Aorta (tissue), 5 donors: Measurements from ENCODE around the gene CD34. TPM values are rescaled to one million over a fixed set of nuclear protein-coding genes. Genes with fewer than 3 reads are reported as not detected.

Source experiments
- ATAC-seq: fragments of 200-7000 bp; cut with Tn5 transposase; one replicate; pipeline ENCODE4 v1.9.1; 2022; ENCODE audit warnings: moderate library complexity; ENCODE audit not compliant: low FRiP score
- DNase-seq, 2 donors: peaks; one replicate each; pipeline ENCODE4 v3.0.0-alpha.2; 2020
- H3K27ac ChIP-seq, 2 donors: one replicate each; pipeline ENCODE4 v1.5.1; 2013; ENCODE audit warnings: low read length in 2 of 2, mild to moderate bottlenecking in 2 of 2, moderate library complexity in 2 of 2, control low read depth in 1 of 2, inconsistent platforms in 1 of 2, low read depth in 1 of 2
- H3K27me3 ChIP-seq, 2 donors: one replicate each; pipeline ENCODE4 v1.6.1; 2013; ENCODE audit warnings: control low read depth in 1 of 2, low read length in 1 of 2, mild to moderate bottlenecking in 1 of 2, moderate library complexity in 1 of 2; ENCODE audit not compliant: insufficient read depth in 2 of 2, control insufficient read depth in 1 of 2
- H3K36me3 ChIP-seq, 2 donors: one replicate each; pipeline ENCODE4 v1.6.1; 2013; ENCODE audit warnings: control low read depth in 1 of 2, low read length in 1 of 2, mild to moderate bottlenecking in 1 of 2; ENCODE audit not compliant: insufficient read depth in 2 of 2, control insufficient read depth in 1 of 2
- H3K4me1 ChIP-seq, 2 donors: one replicate each; pipeline ENCODE4 v1.6.1; 2013; ENCODE audit warnings: low read length in 2 of 2, control low read depth in 1 of 2, mild to moderate bottlenecking in 1 of 2, moderate library complexity in 1 of 2; ENCODE audit not compliant: insufficient read depth in 2 of 2, control insufficient read depth in 1 of 2
- H3K4me3 ChIP-seq, 2 donors: one replicate each; pipeline ENCODE4 v1.5.1; 2013; ENCODE audit warnings: low read length in 2 of 2, control low read depth in 1 of 2, mild to moderate bottlenecking in 1 of 2
- H3K9me3 ChIP-seq: one replicate; pipeline ENCODE4 v1.6.1; 2013; ENCODE audit warnings: mild to moderate bottlenecking, low read length; ENCODE audit not compliant: control insufficient read depth
- WGBS, 2 donors: extraction: QIAGEN DNeasy Blood & Tissue Kit; methylation state at CpG; one replicate each; pipeline ENCODE4 v1.1.7; 2013; 5-methylcytosine and 5-hydroxymethylcytosine counted together
- intact Hi-C, 2 donors: fragments of 100-400 bp; cut with DNase I; formaldehyde crosslinking; loops; one replicate each; pipeline versions ENCODE4 v1.14.2 to v1.15.0; 2022
- polyA plus RNA-seq, 2 donors: library from polyadenylated mRNA; stranded (reverse); fragments of 200-250 nt; gene quantifications; one replicate each; pipeline ENCODE4 v1.2.3, GENCODE V29; 2013
- total RNA-seq, 2 donors: library from RNA; stranded (reverse); fragmentation: NEBNext Ultra II Directional; extraction: Animal tissue kit (Norgen Biotek cat#: 25700); gene quantifications; one replicate each; pipeline ENCODE4 v1.2.1, GENCODE V29; 2021
- donor health status: healthy with polysubstance abuse.
- donor health status: Bipolar disorder and iron deficiency.
- donor health status: DM: no; HTN: no; CAD: no.
- donor health status: DM: no; HTN: no; CAD: no.
- donor health status: DM: yes; HTN: yes; CAD: no.

CD34 gene
- total and polyA plus RNA-seq, 4 donors, result 10.5 to 195 (median 39.0) TPM

DNA sequence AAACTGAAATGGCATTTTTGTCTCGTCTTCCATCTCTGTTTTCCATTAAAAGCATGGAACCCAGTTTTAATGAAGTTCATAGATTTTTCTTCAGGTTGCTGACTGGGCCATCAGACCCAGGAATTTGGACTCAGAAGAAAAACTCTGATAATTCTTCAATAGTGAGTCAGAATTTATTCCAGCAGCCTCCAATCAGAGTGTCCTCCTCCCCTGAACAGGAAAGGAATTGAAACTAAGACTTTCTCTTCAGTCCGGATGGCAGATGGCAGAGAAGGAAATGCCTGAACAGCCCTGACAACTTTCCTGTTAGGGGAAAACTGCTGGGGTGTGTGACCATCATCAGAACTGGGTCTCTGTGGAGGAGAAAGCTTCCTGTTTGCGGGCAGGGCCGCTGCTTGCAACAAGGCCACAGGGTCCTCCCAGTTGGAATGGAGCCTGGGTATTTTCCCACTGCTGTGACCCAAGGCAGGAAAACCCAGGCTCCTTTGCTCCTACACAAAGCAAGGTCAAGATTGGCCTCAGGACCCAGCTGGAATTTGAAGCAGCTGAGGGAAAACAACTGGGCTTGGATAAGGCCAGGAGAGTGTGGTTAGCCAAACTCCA is 20.7 kb downstream of the CD34 start:
- peak; percentile 75 for ATAC-seq
- H3K4me1 ChIP-seq, result peaks cover 0 to 18% of the 10 kb centered on the region in 2 donors
- H3K36me3 ChIP-seq, result no peaks in the 10 kb centered on the region
- intact Hi-C loops, result loop anchor here (1.0 to 2.0 kb wide), 2 partner anchors 73 to 75 kb away; no protein-coding TSS in a partner anchor
- H3K9me3 ChIP-seq, result no peaks in the 10 kb centered on the region
- no peaks in the 10 kb centered on the region for H3K27me3 ChIP-seq
- 4 to 10% methylated on average over 4 of the region's 4 CpGs for WGBS, 2 donors
- peak; percentile 87 to 88 for DNase-seq
- peak overlapping the region; percentile 89 to 94 for H3K27ac ChIP-seq
- no peak overlapping the region for H3K4me3 ChIP-seq

DNA sequence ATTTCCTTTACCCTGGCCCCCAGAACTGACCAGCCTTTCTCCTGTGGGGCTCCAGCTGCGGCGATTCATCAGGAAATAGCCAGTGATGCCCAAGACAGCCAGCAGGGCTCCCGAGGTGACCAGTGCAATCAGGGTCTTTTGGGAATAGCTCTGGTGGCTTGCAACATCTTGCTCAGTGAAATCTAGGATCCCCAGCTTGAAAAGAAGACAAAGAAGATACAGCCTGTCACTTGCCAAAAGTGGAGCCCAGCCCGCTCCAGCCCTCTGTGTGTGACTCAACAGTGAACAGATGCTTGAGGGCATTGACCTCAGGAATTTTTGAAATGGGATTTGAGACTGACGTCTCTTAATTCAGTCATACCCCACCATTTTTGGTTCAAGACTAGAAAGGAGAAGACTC is 22.3 kb downstream of the CD34 start:
- Histone ChIP-seq H3K36me3 (no peaks in the 10 kb centered on the region), H3K27me3 (no peaks in the 10 kb centered on the region), H3K4me3 (no peak overlapping the region), H3K4me1 (peaks cover 0 to 15% of the 10 kb centered on the region in 2 donors), H3K27ac (peak overlapping the region; percentile 33 to 87), H3K9me3 (no peaks in the 10 kb centered on the region)
- 82 to 89% methylated on average over 5 of the region's 5 CpGs for WGBS, 2 donors
- intact Hi-C loops, result no loop called here
- ATAC-seq (no peak), DNase-seq (no peak)

DNA sequence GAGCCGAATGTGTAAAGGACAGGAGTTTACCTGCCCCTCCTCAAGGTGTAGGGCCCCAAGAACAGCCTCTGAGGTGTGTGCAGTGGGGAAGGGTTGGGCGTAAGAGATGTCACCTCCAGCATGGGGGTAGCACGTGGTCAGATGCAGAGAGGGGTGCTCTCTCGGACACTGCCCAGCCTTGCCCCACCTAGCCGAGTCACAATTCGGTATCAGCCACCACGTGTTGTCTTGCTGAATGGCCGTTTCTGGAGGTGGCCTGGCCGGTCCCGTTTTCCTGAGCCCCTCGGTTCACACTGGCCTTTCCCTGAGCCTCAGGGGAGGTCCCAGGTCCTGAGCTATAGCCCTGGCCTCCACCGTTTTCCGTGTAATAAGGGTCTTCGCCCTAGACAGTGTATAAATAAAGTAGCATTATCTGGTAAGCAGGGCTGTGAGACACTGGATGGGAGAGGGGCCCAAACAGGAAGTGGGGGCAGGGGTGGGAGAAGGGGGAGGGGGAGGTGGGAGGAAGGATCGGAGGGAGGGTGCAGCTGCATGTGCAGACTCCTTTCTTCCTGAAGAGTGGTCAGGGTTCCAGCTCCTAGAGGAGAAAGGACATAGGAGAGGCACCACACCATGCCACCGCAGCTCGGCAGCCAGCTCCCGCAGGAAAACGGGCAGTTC is 23.3 kb downstream of the CD34 start:
- WGBS, 2 donors, result 89 to 91% methylated on average over 18 to 19 of the region's 19 CpGs
- DNase-seq (no peak), ATAC-seq (no peak)
- no peaks in the 10 kb centered on the region for H3K27me3 ChIP-seq
- no peaks in the 10 kb centered on the region for H3K9me3 ChIP-seq
- H3K27ac ChIP-seq, result no peak overlapping the region
- peaks cover 0 to 11% of the 10 kb centered on the region in 2 donors for H3K4me1 ChIP-seq
- intact Hi-C loops, result no loop called here
- H3K4me3 ChIP-seq, result no peak overlapping the region
- no peaks in the 10 kb centered on the region for H3K36me3 ChIP-seq

GRCh38 chr1:207886227-207886626 is 24.7 kb downstream of the CD34 start:
- DNase-seq, result no peak
- no peak for ATAC-seq
- WGBS, 2 donors, result 77 to 87% methylated on average over 1 of the region's 1 CpG
- Histone ChIP-seq H3K9me3 (no peaks in the 10 kb centered on the region), H3K4me3 (no peak overlapping the region), H3K36me3 (no peaks in the 10 kb centered on the region), H3K27ac (no peak overlapping the region), H3K27me3 (no peaks in the 10 kb centered on the region), H3K4me1 (peaks cover 0 to 8% of the 10 kb centered on the region in 2 donors)
- intact Hi-C loops, result no loop called here

- 36 to 40% methylated on average over 9 of the region's 9 CpGs for WGBS, 2 donors
- no peaks in the 10 kb centered on the region for H3K36me3 ChIP-seq
- ATAC-seq (peak; percentile 93), DNase-seq (peak; percentile 90 to 94)
- no peak overlapping the region for H3K4me3 ChIP-seq
- peaks cover 0 to 5% of the 10 kb centered on the region in 2 donors for H3K4me1 ChIP-seq
- intact Hi-C loops, result loop anchor here (1.0 to 2.0 kb wide), 3 partner anchors 76 to 113 kb away; no protein-coding TSS in a partner anchor
- H3K27ac ChIP-seq, result no peak overlapping the region
- no peaks in the 10 kb centered on the region for H3K9me3 ChIP-seq
- no peaks in the 10 kb centered on the region for H3K27me3 ChIP-seq
These were observed 25.5 kb downstream of the CD34 start for GRCh38 chr1:207885129-207886032.

- ATAC-seq, result no peak
- Histone ChIP-seq H3K9me3 (no peaks in the 10 kb centered on the region), H3K36me3 (no peaks in the 10 kb centered on the region), H3K4me1 (peaks cover 0 to 3% of the 10 kb centered on the region in 2 donors), H3K27ac (peak overlapping the region in 1 of 2 donors; percentile 17), H3K27me3 (no peaks in the 10 kb centered on the region), H3K4me3 (no peak overlapping the region)
- WGBS, 2 donors, result 69 to 85% methylated on average over 9 of the region's 9 CpGs
- DNase-seq, result no peak
- intact Hi-C loops, result loop anchor here (1.0 to 2.0 kb wide), 3 partner anchors 77 to 114 kb away; no protein-coding TSS in a partner anchor
These were observed 26.5 kb downstream of the CD34 start for GRCh38 chr1:207884266-207885029.

- 86 to 95% methylated on average over 2 of the region's 2 CpGs for WGBS, 2 donors
- intact Hi-C loops, result loop anchor here (2.0 kb wide), 2 partner anchors 79 to 115 kb away; no protein-coding TSS in a partner anchor
- DNase-seq (no peak), ATAC-seq (no peak)
- Histone ChIP-seq H3K4me3 (no peak overlapping the region), H3K9me3 (no peaks in the 10 kb centered on the region), H3K4me1 (no peaks in the 10 kb centered on the region), H3K27me3 (no peaks in the 10 kb centered on the region), H3K36me3 (no peaks in the 10 kb centered on the region), H3K27ac (no peak overlapping the region)
These were observed 27.2 kb downstream of the CD34 start for GRCh38 chr1:207883660-207884250.
